ENCODE results near the gene ABCA4.

Gene ABCA4

GRCh38 chr1:94047949-94048348 lies 73.0 kb downstream of the ABCA4 start:
- DNase-seq, result no peak

- peak; percentile 53 for DNase-seq
Observed at GRCh38 chr1:94045465-94046056, 75.4 kb downstream of the ABCA4 start.

- DNase-seq, result no peak
Observed at GRCh38 chr1:94044891-94045290, 76.1 kb downstream of the ABCA4 start.

- DNase-seq, result no peak
Observed at GRCh38 chr1:94044290-94044790, 76.6 kb downstream of the ABCA4 start.

GRCh38 chr1:94043738-94044289 lies 77.1 kb downstream of the ABCA4 start:
- no peak for DNase-seq

- DNase-seq, result no peak
Observed at GRCh38 chr1:94042388-94042787, 78.6 kb downstream of the ABCA4 start.

GRCh38 chr1:94039871-94040569 lies 80.9 kb downstream of the ABCA4 start:
- no peak for DNase-seq

GRCh38 chr1:94039514-94039870 lies 81.5 kb downstream of the ABCA4 start:
- peak; percentile 76 for DNase-seq

- DNase-seq, result no peak
Observed at GRCh38 chr1:94038511-94038910, 82.4 kb downstream of the ABCA4 start.

- no peak for DNase-seq
Observed at GRCh38 chr1:94037392-94038229, 83.3 kb downstream of the ABCA4 start.

GRCh38 chr1:94036730-94037129 lies 84.2 kb downstream of the ABCA4 start:
- DNase-seq, result no peak

GRCh38 chr1:94033849-94034248 lies 87.1 kb downstream of the ABCA4 start:
- DNase-seq, result no peak

- no peak for DNase-seq
Observed at GRCh38 chr1:94032637-94033036, 88.3 kb downstream of the ABCA4 start.

- no peak for DNase-seq
Observed at GRCh38 chr1:94031591-94031990, 89.4 kb downstream of the ABCA4 start.

GRCh38 chr1:94031154-94031553 lies 89.8 kb downstream of the ABCA4 start:
- DNase-seq, result no peak

GRCh38 chr1:94029130-94029993 lies 91.6 kb downstream of the ABCA4 start:
- DNase-seq, result no peak

GRCh38 chr1:94027721-94028515 lies 93.0 kb downstream of the ABCA4 start:
- DNase-seq, result no peak

GRCh38 chr1:94026619-94027380 lies 94.1 kb downstream of the ABCA4 start:
- DNase-seq, result no peak

- no peak for DNase-seq
Observed at GRCh38 chr1:94025383-94026340, 95.3 kb downstream of the ABCA4 start.

All from stimulated activated CD4-positive, alpha-beta T cell treated with anti-CD3 and anti-CD28 coated beads, Interleukin-15, amount 100 ng/mL, for 24 hours (primary cell).